Osteocyte (in vitro differentiated cells): ENCODE results near the gene PLXND1. TPM values are rescaled to one million over a fixed set of nuclear protein-coding genes. Genes with fewer than 3 reads are reported as not detected.
A peak's percentile ranks its signal among the peaks of the same experiment; 100 is the strongest.

Source experiments
- DNase-seq: peaks from one replicate; pipeline ENCODE4 v3.0.0; 2021; ENCODE audit warnings: mixed read lengths; ENCODE audit not compliant: unreplicated experiment; ENCODE audit errors: extremely low spot score
- H3K27ac Mint-ChIP-seq: one replicate; pipeline ENCODE4 v1.8.0; 2021; ENCODE audit warnings: mild to moderate bottlenecking, mixed read lengths; ENCODE audit not compliant: unreplicated experiment
- H3K27me3 Mint-ChIP-seq: one replicate; pipeline ENCODE4 v1.8.0; 2021; ENCODE audit warnings: mixed read lengths; ENCODE audit not compliant: unreplicated experiment
- H3K36me3 Mint-ChIP-seq: one replicate; pipeline ENCODE4 v1.8.0; 2021; ENCODE audit warnings: mixed read lengths; ENCODE audit not compliant: unreplicated experiment
- H3K4me1 Mint-ChIP-seq: one replicate; pipeline ENCODE4 v1.8.0; 2021; ENCODE audit warnings: mixed read lengths; ENCODE audit not compliant: unreplicated experiment
- H3K4me3 Mint-ChIP-seq: one replicate; pipeline ENCODE4 v1.8.0; 2021; ENCODE audit warnings: mild to moderate bottlenecking, moderate library complexity, mixed read lengths; ENCODE audit not compliant: unreplicated experiment
- H3K9me3 Mint-ChIP-seq: one replicate; pipeline ENCODE4 v1.8.0; 2021; ENCODE audit warnings: mixed read lengths; ENCODE audit not compliant: unreplicated experiment
- total RNA-seq: library from RNA; stranded (reverse); gene quantifications from 2 replicates; pipeline ENCODE4 v1.2.1, GENCODE V29; 2021
- TF ChIP-seq, protein P1 (sequence below): fragments of 200-600 bp; sonication (generic); IDR thresholded peaks from 2 replicates; pipeline ENCODE4 v1.5.0; 2021; ENCODE audit warnings: antibody characterized with exemption, mild to moderate bottlenecking, moderate library complexity

PLXND1 gene
- total RNA-seq, 1 donor from 2014 or later: 358 TPM

DNA sequence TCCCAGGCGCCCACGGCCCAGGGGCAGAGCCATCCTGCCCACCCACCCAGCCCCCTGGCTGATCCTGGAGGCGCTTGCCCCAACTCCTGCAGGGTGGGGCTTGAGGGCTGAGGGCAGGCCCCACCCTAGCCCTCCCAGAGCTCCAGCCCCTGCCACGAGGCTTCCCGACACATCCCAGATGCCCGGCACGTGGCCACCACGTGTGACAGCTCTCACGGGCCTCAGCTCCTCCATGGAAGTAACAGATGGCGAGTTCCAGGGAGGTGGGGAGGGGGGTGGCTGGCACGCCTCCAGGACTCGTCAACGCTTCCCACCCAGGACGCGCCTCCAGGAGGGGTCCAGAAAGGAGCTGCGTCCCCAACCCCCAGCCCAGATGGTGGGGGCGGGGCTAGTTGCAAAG is 29.1 kb downstream of the PLXND1 start:
- Mint-ChIP-seq H3K27ac (no peak overlapping the region), H3K36me3 (peaks cover 25% of the 10 kb centered on the region), H3K9me3 (no peaks in the 10 kb centered on the region), H3K4me1 (peaks cover 19% of the 10 kb centered on the region), H3K4me3 (no peak overlapping the region), H3K27me3 (no peaks in the 10 kb centered on the region)
- DNase-seq: no peak
- TF ChIP-seq, protein P1, sequence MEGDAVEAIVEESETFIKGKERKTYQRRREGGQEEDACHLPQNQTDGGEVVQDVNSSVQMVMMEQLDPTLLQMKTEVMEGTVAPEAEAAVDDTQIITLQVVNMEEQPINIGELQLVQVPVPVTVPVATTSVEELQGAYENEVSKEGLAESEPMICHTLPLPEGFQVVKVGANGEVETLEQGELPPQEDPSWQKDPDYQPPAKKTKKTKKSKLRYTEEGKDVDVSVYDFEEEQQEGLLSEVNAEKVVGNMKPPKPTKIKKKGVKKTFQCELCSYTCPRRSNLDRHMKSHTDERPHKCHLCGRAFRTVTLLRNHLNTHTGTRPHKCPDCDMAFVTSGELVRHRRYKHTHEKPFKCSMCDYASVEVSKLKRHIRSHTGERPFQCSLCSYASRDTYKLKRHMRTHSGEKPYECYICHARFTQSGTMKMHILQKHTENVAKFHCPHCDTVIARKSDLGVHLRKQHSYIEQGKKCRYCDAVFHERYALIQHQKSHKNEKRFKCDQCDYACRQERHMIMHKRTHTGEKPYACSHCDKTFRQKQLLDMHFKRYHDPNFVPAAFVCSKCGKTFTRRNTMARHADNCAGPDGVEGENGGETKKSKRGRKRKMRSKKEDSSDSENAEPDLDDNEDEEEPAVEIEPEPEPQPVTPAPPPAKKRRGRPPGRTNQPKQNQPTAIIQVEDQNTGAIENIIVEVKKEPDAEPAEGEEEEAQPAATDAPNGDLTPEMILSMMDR: no peak

DNA sequence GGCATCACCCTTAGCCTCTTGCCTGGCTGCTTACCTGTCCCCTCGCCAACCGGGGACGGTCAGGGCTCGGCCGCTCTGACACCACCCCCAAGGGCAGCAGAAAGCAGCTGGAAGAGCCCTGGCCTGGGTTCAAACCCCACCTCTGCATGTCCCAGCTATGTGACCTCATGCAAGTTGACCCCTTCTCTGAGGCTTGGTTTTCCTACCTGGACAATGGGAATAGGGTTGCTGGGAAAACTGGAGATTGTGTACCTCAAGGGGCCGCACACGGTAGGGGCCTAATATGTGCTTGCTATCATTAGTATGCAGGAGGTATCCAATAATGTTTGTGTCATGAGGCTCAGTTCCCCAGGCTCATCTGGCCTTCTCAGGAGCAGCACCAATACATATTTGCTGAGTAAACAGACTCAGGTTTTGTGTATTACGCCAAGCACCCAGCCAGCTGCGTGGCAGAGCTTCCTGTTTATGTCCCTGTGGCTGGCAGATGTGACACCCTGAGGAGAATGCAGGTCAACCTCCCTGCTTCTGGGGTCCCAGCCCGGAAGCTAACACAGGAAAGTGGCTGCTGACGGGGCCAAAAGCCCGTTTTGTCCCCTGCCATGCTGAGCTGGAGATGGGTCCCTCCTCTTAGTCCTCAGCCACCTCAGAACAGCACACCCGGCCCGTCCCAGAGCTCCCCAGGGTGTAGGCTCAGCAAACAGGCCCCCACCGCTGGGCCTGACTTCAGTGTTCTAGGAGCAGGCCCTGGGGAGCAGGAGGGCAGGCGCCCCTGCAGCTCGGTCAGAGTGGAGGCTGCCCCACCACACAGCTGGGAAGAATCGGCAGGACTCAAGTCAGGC is 29.7 kb downstream of the PLXND1 start:
- Mint-ChIP-seq H3K27me3 (no peaks in the 10 kb centered on the region), H3K27ac (peak overlapping the region; percentile 33), H3K36me3 (peaks cover 30% of the 10 kb centered on the region), H3K4me3 (no peak overlapping the region), H3K4me1 (peaks cover 19% of the 10 kb centered on the region), H3K9me3 (no peaks in the 10 kb centered on the region)
- no peak for DNase-seq
- TF ChIP-seq, protein P1: no peak

DNA sequence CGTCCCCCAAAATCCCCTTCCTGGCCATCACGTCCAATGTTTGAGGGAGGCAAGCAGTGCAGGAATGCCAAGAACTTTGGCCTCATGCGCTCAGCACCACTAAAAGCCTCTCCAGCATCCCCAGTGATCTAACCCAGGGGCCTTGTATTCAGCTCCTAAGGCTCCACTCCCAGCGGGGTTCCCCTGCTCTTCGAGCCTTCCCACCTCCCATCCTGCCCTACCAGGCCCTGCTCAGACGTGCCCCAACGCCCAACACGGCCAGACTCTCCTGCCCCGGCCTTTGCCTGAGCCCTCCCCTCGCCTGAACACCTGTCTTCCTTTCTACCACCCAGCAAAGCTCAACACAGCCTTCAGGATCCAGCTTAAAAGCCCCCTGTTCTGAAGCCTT is 30.5 kb downstream of the PLXND1 start:
- no peaks in the 10 kb centered on the region for H3K9me3 Mint-ChIP-seq
- H3K36me3 Mint-ChIP-seq: peaks cover 25% of the 10 kb centered on the region
- no peak for DNase-seq
- TF ChIP-seq, protein P1: no peak
- H3K27ac Mint-ChIP-seq: peak overlapping the region; percentile 33
- no peak overlapping the region for H3K4me3 Mint-ChIP-seq
- H3K27me3 Mint-ChIP-seq: no peaks in the 10 kb centered on the region
- H3K4me1 Mint-ChIP-seq: peaks cover 19% of the 10 kb centered on the region

DNA sequence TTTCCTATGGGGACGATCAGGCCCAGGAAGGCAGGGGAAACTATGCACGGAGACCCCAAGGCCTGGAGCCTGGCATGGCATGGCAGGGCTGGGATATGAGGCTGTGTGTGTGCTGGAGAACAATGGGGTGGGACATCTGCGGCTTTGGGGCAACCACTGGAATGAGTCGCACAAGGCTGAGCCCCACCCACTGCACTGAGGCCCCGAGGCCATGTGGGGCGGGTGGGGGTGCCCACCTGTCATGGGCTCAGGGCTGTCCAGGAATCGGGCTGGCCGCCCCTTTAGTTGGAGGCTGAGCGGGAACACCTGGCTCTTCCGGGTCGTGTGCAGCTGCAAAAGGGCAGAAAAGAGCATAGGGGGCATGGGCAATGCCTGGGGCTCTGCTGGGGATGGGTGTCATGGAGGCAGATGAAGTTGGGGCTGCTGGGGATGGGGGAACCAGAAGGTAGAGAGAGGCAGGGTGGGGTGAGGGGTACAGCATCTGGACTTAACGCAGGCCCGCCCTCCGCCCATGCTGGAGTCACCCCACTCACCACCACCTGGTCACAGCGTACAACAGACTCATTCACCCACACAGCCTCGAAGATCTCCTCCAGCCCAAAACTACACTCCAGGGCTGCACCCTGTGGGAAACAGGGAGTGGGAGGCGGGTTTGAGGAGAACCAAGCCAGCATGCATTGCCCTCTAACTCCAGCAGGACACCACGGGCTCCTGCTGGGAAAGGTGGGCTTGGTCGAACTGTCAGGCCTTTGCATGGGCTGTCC is 31.1 kb downstream of the PLXND1 start:
- DNase-seq: no peak
- H3K4me1 Mint-ChIP-seq: peaks cover 18% of the 10 kb centered on the region
- no peaks in the 10 kb centered on the region for H3K9me3 Mint-ChIP-seq
- H3K27ac Mint-ChIP-seq: no peak overlapping the region
- H3K36me3 Mint-ChIP-seq: peaks cover 24% of the 10 kb centered on the region
- H3K27me3 Mint-ChIP-seq: no peaks in the 10 kb centered on the region
- H3K4me3 Mint-ChIP-seq: no peak overlapping the region
- TF ChIP-seq, protein P1: no peak

DNA sequence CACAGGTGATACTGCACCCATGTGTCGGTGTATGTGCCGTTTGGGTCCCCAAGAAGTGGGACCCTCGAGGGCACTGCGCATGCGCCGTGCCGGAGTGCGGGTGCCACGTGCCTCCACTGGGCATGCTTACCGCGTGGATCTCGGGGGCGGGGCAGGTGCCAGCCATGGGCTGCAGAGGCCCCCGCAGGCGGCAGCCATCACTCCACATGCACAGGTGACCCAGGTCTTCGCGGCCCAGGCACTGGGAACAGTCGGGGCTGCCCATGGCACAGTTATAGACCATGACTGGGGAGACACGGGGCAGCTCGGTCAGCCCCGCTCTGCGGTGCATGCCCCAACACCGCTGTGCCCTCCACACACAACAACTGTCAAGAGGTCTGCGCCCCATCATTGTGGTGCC is 32.3 kb downstream of the PLXND1 start:
- DNase-seq: no peak
- no peaks in the 10 kb centered on the region for H3K9me3 Mint-ChIP-seq
- peaks cover 29% of the 10 kb centered on the region for H3K36me3 Mint-ChIP-seq
- peaks cover 16% of the 10 kb centered on the region for H3K4me1 Mint-ChIP-seq
- H3K27ac Mint-ChIP-seq: no peak overlapping the region
- no peak overlapping the region for H3K4me3 Mint-ChIP-seq
- H3K27me3 Mint-ChIP-seq: no peaks in the 10 kb centered on the region
- TF ChIP-seq, protein P1: no peak
